Type B pancreatic cell (in vitro differentiated cells): Measurements from ENCODE around the gene PWWP2B. TPM values are rescaled to one million over a fixed set of nuclear protein-coding genes. Genes with fewer than 3 reads are reported as not detected.

Source experiments
- DNase-seq: peaks from one replicate; pipeline ENCODE4 v3.0.0; 2021; ENCODE audit warnings: mixed read lengths; ENCODE audit not compliant: unreplicated experiment; ENCODE audit errors: extremely low spot score
- H3K27ac Mint-ChIP-seq: 2 replicates; pipeline ENCODE4 v1.8.0; 2021; ENCODE audit warnings: mild to moderate bottlenecking, mixed read lengths
- H3K27me3 Mint-ChIP-seq: 2 replicates; pipeline ENCODE4 v1.8.0; 2021; ENCODE audit warnings: mixed read lengths
- H3K36me3 Mint-ChIP-seq: 2 replicates; pipeline ENCODE4 v1.8.0; 2021; ENCODE audit warnings: mixed read lengths
- H3K4me1 Mint-ChIP-seq: one replicate; pipeline ENCODE4 v1.8.0; 2021; ENCODE audit warnings: mixed read lengths; ENCODE audit not compliant: unreplicated experiment
- H3K4me3 Mint-ChIP-seq: 2 replicates; pipeline ENCODE4 v1.8.0; 2021; ENCODE audit warnings: mild to moderate bottlenecking, mixed read lengths
- H3K9me3 Mint-ChIP-seq: 2 replicates; pipeline ENCODE4 v1.8.0; 2021; ENCODE audit warnings: mixed read lengths
- CTCF ChIP-seq: fragments of 200-600 bp; sonication (generic); conservative IDR thresholded peaks from 2 replicates; pipeline ENCODE4 v1.5.0; 2021; ENCODE audit warnings: antibody characterized with exemption, mild to moderate bottlenecking
- total RNA-seq: library from RNA; stranded (reverse); gene quantifications from 2 replicates; pipeline ENCODE4 v1.2.1, GENCODE V29; 2021; ENCODE audit warnings: low replicate concordance

PWWP2B gene
- total RNA-seq, 1 donor from 2014 or later, result 22.6 TPM

DNA sequence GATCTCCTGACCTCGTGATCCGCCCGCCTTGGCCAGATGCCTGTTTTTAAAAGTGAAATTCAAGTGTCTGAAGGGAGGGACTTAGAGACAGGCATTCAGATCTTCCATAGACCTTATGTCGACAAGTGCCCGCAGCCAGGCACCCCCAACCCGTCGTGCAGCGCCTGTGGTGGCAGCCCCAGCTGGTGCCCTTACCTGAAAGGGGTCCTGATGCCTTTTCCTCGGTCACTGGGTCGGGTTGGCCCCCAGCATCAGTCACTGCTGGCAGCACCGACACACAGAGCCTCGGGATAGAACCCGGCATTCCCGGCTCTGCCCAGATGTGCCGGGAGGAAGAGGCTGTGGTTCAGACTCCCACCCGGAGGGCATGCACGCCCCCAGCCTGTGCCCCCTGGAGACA lies 41.7 kb upstream of the PWWP2B start:
- H3K36me3 Mint-ChIP-seq, result peaks cover 4% of the 10 kb centered on the region
- H3K27ac Mint-ChIP-seq, result no peak overlapping the region

GRCh38 chr10:132355754-132356153 lies 41.2 kb upstream of the PWWP2B start:
- Mint-ChIP-seq H3K4me1 (no peaks in the 10 kb centered on the region), H3K27ac (no peak overlapping the region), H3K27me3 (no peaks in the 10 kb centered on the region), H3K9me3 (no peaks in the 10 kb centered on the region), H3K4me3 (no peak overlapping the region), H3K36me3 (peaks cover 4% of the 10 kb centered on the region)
- no peak for DNase-seq
- TF ChIP-seq CTCF, result no peak

More for the DNA sequence above, 41.7 kb upstream of the PWWP2B start:
- no peaks in the 10 kb centered on the region for H3K9me3 Mint-ChIP-seq
- no peak overlapping the region for H3K4me3 Mint-ChIP-seq
- no peaks in the 10 kb centered on the region for H3K4me1 Mint-ChIP-seq
- no peak for TF ChIP-seq CTCF
- DNase-seq, result no peak
- H3K27me3 Mint-ChIP-seq, result no peaks in the 10 kb centered on the region

- Mint-ChIP-seq H3K9me3 (no peaks in the 10 kb centered on the region), H3K27ac (no peak overlapping the region), H3K4me1 (no peaks in the 10 kb centered on the region), H3K4me3 (no peak overlapping the region), H3K36me3 (peaks cover 4% of the 10 kb centered on the region), H3K27me3 (no peaks in the 10 kb centered on the region)
- DNase-seq, result no peak
- no peak for TF ChIP-seq CTCF
Measured at GRCh38 chr10:132356621-132357195, 40.3 kb upstream of the PWWP2B start.

DNA sequence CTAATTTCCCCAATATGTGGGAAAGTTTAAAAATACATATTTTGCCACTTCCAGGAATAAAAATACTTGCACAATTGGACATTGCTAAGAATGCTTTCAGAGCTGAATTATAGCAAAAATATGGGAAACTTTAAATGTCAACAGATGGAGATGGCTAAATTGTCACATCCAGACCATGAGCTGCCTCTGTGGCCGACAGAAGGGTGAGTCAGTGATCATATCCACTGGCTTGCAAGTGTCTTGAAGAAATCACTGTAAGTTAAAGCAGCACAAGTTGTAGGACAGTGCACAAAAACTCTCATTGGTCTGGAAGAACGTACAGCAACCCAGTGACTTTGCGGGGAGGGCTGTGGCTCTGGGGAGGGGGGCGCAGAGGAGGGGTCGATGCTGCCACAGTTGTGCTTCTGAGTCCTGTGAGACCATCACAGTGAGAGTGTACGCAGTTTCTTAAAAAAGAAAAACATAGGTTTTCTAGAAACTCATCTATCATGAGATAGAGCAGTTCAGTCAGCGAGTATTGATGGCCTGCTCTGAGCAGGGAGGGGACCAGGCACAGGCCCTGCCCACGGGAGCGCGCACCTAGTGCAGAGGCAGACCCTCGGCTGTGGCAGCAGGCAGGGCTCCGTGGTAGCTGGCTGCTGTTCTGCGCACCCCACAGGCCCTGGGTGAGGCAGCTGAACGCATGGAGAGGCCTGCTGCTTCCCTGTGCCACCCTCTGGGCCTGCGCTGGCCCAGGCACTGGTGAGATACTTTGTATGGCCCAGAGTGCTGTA lies 39.5 kb upstream of the PWWP2B start:
- no peak for TF ChIP-seq CTCF
- H3K36me3 Mint-ChIP-seq, result peaks cover 4% of the 10 kb centered on the region
- H3K4me3 Mint-ChIP-seq, result no peak overlapping the region
- no peak overlapping the region for H3K27ac Mint-ChIP-seq
- H3K4me1 Mint-ChIP-seq, result no peaks in the 10 kb centered on the region
- no peak for DNase-seq
- no peaks in the 10 kb centered on the region for H3K9me3 Mint-ChIP-seq
- no peaks in the 10 kb centered on the region for H3K27me3 Mint-ChIP-seq

- H3K4me1 Mint-ChIP-seq, result no peaks in the 10 kb centered on the region
- H3K9me3 Mint-ChIP-seq, result no peaks in the 10 kb centered on the region
- no peak for DNase-seq
- peaks cover 5% of the 10 kb centered on the region for H3K36me3 Mint-ChIP-seq
- no peak overlapping the region for H3K27ac Mint-ChIP-seq
- no peaks in the 10 kb centered on the region for H3K27me3 Mint-ChIP-seq
- no peak for TF ChIP-seq CTCF
- no peak overlapping the region for H3K4me3 Mint-ChIP-seq
Measured at GRCh38 chr10:132359305-132360040, 37.5 kb upstream of the PWWP2B start.
